IMR-90 (cell line): Measurements from ENCODE around the gene SLC37A1. TPM values are rescaled to one million over a fixed set of nuclear protein-coding genes. Genes with fewer than 3 reads are reported as not detected.

Experiments used
- ATAC-seq: fragments of 200-7000 bp; cut with Tn5 transposase; 2 replicates; pipeline ENCODE4 v1.9.1; 2020; ENCODE audit warnings: low read depth, mild to moderate bottlenecking, moderate library complexity
- BruUV-seq: library from RNA; stranded (reverse); fragments of 400-500 nt; replicated peaks from 2 replicates; lab custom pipeline; 2021; lab: Mats Ljungman, UMichigan
- CTCF ChIA-PET: fragments of 300-600 bp; formaldehyde crosslinking; extraction: SDS; loops from one replicate; lab custom pipeline; 2021; ENCODE audit warnings: antibody characterized with exemption; lab: Yijun Ruan, JAX
- POLR2A ChIA-PET: fragments of 300-600 bp; sonication (Branson Sonifier 250); formaldehyde crosslinking; loops from one replicate; lab custom pipeline; 2022; ENCODE audit warnings: antibody characterized with exemption; ENCODE audit not compliant: unreplicated experiment; lab: Charles Lee
- DNase-seq: peaks from one replicate; pipeline ENCODE4 v3.0.0; 2013
- H2AFZ ChIP-seq: replicated peaks from 2 replicates; pipeline ENCODE3; 2013; ENCODE audit warnings: low read length, mild to moderate bottlenecking; ENCODE audit not compliant: poor library complexity
- H2AK5ac ChIP-seq: 2 replicates; pipeline ENCODE4 v1.6.1; 2013; ENCODE audit warnings: low read depth, low read length, inconsistent platforms
- H2AK9ac ChIP-seq: replicated peaks from 2 replicates; pipeline ENCODE3; 2013; ENCODE audit warnings: mild to moderate bottlenecking, low read depth, low read length, moderate library complexity; ENCODE audit not compliant: poor library complexity
- H2BK120ac ChIP-seq: 2 replicates; pipeline ENCODE4 v1.6.1; 2013; ENCODE audit warnings: low read depth, low read length, inconsistent platforms
- H2BK15ac ChIP-seq: 3 replicates; pipeline ENCODE4 v1.6.1; 2013; ENCODE audit warnings: low read depth, low read length, inconsistent platforms
- H2BK20ac ChIP-seq: 2 replicates; pipeline ENCODE4 v1.6.1; 2013; ENCODE audit warnings: low read depth, mild to moderate bottlenecking, inconsistent platforms, low read length, moderate library complexity
- H2BK5ac ChIP-seq: 2 replicates; pipeline ENCODE4 v1.6.1; 2013; ENCODE audit warnings: mild to moderate bottlenecking, low read depth, low read length, inconsistent platforms; ENCODE audit not compliant: poor library complexity, severe bottlenecking
- H3K14ac ChIP-seq: replicated peaks from 2 replicates; pipeline ENCODE4 v1.6.1; 2013; ENCODE audit warnings: low read depth, low read length, inconsistent platforms
- H3K18ac ChIP-seq: 2 replicates; pipeline ENCODE4 v1.6.1; 2013; ENCODE audit warnings: low read depth, low read length, control low read depth
- H3K23ac ChIP-seq: 2 replicates; pipeline ENCODE4 v1.6.1; 2013; ENCODE audit warnings: low read depth, low read length, inconsistent platforms
- H3K27ac ChIP-seq: 2 replicates; pipeline ENCODE4 v1.5.1; 2013; ENCODE audit warnings: mild to moderate bottlenecking, control low read depth, low read length; ENCODE audit not compliant: insufficient read depth
- H3K27me3 ChIP-seq: 2 replicates; pipeline ENCODE4 v1.6.1; 2013; ENCODE audit warnings: low read length; ENCODE audit not compliant: control insufficient read depth, insufficient read depth
- H3K36me3 ChIP-seq: 2 replicates; pipeline ENCODE4 v1.6.1; 2013; ENCODE audit warnings: low read length, mixed read lengths; ENCODE audit not compliant: control insufficient read depth, insufficient read depth
- H3K4ac ChIP-seq: 2 replicates; pipeline ENCODE4 v1.6.1; 2013; ENCODE audit warnings: low read depth, low read length, inconsistent platforms
- H3K4me1 ChIP-seq: 2 replicates; pipeline ENCODE4 v1.6.1; 2013; ENCODE audit warnings: low read length, mixed read lengths; ENCODE audit not compliant: control insufficient read depth, insufficient read depth
- H3K4me2 ChIP-seq: 2 replicates; pipeline ENCODE4 v1.6.1; 2013; ENCODE audit warnings: low read depth, mild to moderate bottlenecking, control low read depth, low read length, moderate library complexity
- H3K4me3 ChIP-seq: 2 replicates; pipeline ENCODE4 v1.5.1; 2013; ENCODE audit warnings: low read depth, mild to moderate bottlenecking, control low read depth, low read length, moderate library complexity; ENCODE audit not compliant: insufficient read depth
- H3K56ac ChIP-seq: 2 replicates; pipeline ENCODE4 v1.6.1; 2013; ENCODE audit warnings: low read length, inconsistent platforms; ENCODE audit not compliant: insufficient read depth; ENCODE audit errors: extremely low read depth
- H3K79me1 ChIP-seq, 2 experiments: 2 replicates each; pipeline ENCODE4 v1.6.1; 2013; ENCODE audit warnings: low read length in 2 of 2, inconsistent platforms in 1 of 2, low read depth in 1 of 2
- H3K9ac ChIP-seq: 2 replicates; pipeline ENCODE4 v1.6.1; 2013; ENCODE audit warnings: low read depth, low read length, control low read depth
- H3K9me1 ChIP-seq: 2 replicates; pipeline ENCODE4 v1.6.1; 2013; ENCODE audit warnings: low read length, inconsistent platforms; ENCODE audit not compliant: insufficient read depth
- H3K9me3 ChIP-seq: 2 replicates; pipeline ENCODE4 v1.6.1; 2013; ENCODE audit warnings: low read length; ENCODE audit not compliant: control insufficient read depth, insufficient read depth
- H4K20me1 ChIP-seq: 2 replicates; pipeline ENCODE4 v1.6.1; 2013; ENCODE audit warnings: low read length, inconsistent platforms; ENCODE audit not compliant: insufficient read depth
- H4K5ac ChIP-seq: 2 replicates; pipeline ENCODE4 v1.6.1; 2013; ENCODE audit warnings: mild to moderate bottlenecking, low read depth, low read length, control low read depth
- H4K8ac ChIP-seq, 2 experiments: 2 replicates each; pipeline ENCODE4 v1.6.1; 2013; ENCODE audit warnings: low read depth in 2 of 2, low read length in 2 of 2, control low read depth in 1 of 2, inconsistent platforms in 1 of 2
- H4K91ac ChIP-seq: 2 replicates; pipeline ENCODE4 v1.6.1; 2013; ENCODE audit warnings: low read depth, low read length, inconsistent platforms; ENCODE audit not compliant: insufficient read depth
- BHLHE40 ChIP-seq: fragments of 150-350 bp; IDR thresholded peaks from 2 replicates; pipeline ENCODE4 v1.6.1; 2016; ENCODE audit warnings: mild to moderate bottlenecking, low read depth, low read length
- CEBPB ChIP-seq: IDR thresholded peaks from 2 replicates; pipeline ENCODE4 v1.6.1; 2012; ENCODE audit warnings: low read depth, low read length, improper control_type of control experiment
- CHD1 ChIP-seq: IDR thresholded peaks from 2 replicates; pipeline ENCODE4 v1.6.1; 2012; ENCODE audit warnings: low read depth, low read length, improper control_type of control experiment
- FOS ChIP-seq: fragments of 150-350 bp; IDR thresholded peaks from 2 replicates; pipeline ENCODE4 v1.6.1; 2016; ENCODE audit warnings: low read depth, low read length
- MAFK ChIP-seq: IDR thresholded peaks from 2 replicates; pipeline ENCODE4 v1.6.1; 2012; ENCODE audit warnings: low read depth, low read length, improper control_type of control experiment
- MAZ ChIP-seq: IDR thresholded peaks from 2 replicates; pipeline ENCODE4 v1.6.1; 2012; ENCODE audit warnings: low read depth, mild to moderate bottlenecking, low read length, improper control_type of control experiment, moderate library complexity, borderline replicate concordance
- MXI1 ChIP-seq: IDR thresholded peaks from 2 replicates; pipeline ENCODE4 v1.6.1; 2012; ENCODE audit warnings: low read depth, mild to moderate bottlenecking, low read length, moderate library complexity, borderline replicate concordance
- NFE2L2 ChIP-seq: fragments of 150-350 bp; IDR thresholded peaks from 2 replicates; pipeline ENCODE4 v1.6.1; 2016; ENCODE audit warnings: low read depth, mild to moderate bottlenecking, low read length
- POLR2A ChIP-seq: IDR thresholded peaks from 2 replicates; pipeline ENCODE4 v1.6.1; 2012; ENCODE audit warnings: mild to moderate bottlenecking, low read depth, low read length
- RAD21 ChIP-seq: IDR thresholded peaks from 2 replicates; pipeline ENCODE4 v1.6.1; 2012; ENCODE audit warnings: low read length, improper control_type of control experiment
- RCOR1 ChIP-seq: IDR thresholded peaks from 2 replicates; pipeline ENCODE4 v1.6.1; 2012; ENCODE audit warnings: mild to moderate bottlenecking, low read length, improper control_type of control experiment; ENCODE audit not compliant: insufficient replicate concordance
- RFX5 ChIP-seq: IDR thresholded peaks from 2 replicates; pipeline ENCODE4 v1.8.0; 2012; ENCODE audit warnings: low read depth, mild to moderate bottlenecking, low read length, moderate library complexity
- SMC3 ChIP-seq: fragments of 150-350 bp; IDR thresholded peaks from 2 replicates; pipeline ENCODE4 v1.6.1; 2016; ENCODE audit warnings: low read depth, mild to moderate bottlenecking, antibody characterized with exemption, low read length, moderate library complexity
- WGBS, 2 experiments: methylation state at CpG; one replicate each; pipeline versions ENCODE4 v1.1.5 to v1.1.7; 2013; ENCODE audit warnings: missing lambda C conversion rate in 2 of 2; ENCODE audit not compliant: insufficient read length in 1 of 2; ENCODE audit errors: extremely low coverage in 2 of 2; 5-methylcytosine and 5-hydroxymethylcytosine counted together
- dilution Hi-C: fragments of 300-500 bp; cut with HindIII; formaldehyde crosslinking; loops from one replicate; pipeline ENCODE4 v1.14.3; 2018; ENCODE audit warnings: low sequenced_read_pairs; ENCODE audit not compliant: unreplicated experiment
- in situ Hi-C: fragments of 300-500 bp; cut with MboI; formaldehyde crosslinking; loops from 3 replicates; pipeline ENCODE4 v1.14.3; 2019; ENCODE audit warnings: low sequenced_read_pairs, inconsistent platforms, mixed read lengths
- intact Hi-C: fragments of 100-400 bp; cut with micrococcal nuclease; formaldehyde crosslinking; loops from 2 replicates; pipeline ENCODE4 v1.10.0; 2022
- polyA plus RNA-seq, 3 experiments: library from polyadenylated mRNA; depleted of rRNA; stranded (reverse); fragments of >200 nt; gene quantifications; 2 replicates each; pipeline ENCODE4 v1.2.3, GENCODE V29; 2012; ENCODE audit warnings: low replicate concordance in 1 of 3
- total RNA-seq: library from RNA; depleted of rRNA; stranded (reverse); fragments of >200 nt; gene quantifications from 2 replicates; pipeline ENCODE4 v1.2.3, GENCODE V29; 2012
- TF ChIP-seq, protein P1 (sequence below): fragments of 150-350 bp; IDR thresholded peaks from 2 replicates; pipeline ENCODE4 v1.6.1; 2016; ENCODE audit warnings: low read depth, mild to moderate bottlenecking, low read length, moderate library complexity, borderline replicate concordance
- TF ChIP-seq, protein P2 (sequence below): fragments of 150-350 bp; IDR thresholded peaks from 2 replicates; pipeline ENCODE4 v1.6.1; 2017; ENCODE audit warnings: mild to moderate bottlenecking, antibody characterized with exemption, low read length, low read depth
- TF ChIP-seq, protein P3 (sequence below): conservative IDR thresholded peaks from 2 replicates; pipeline ENCODE4 v1.5.1; 2012; ENCODE audit warnings: mild to moderate bottlenecking, low read depth, low read length, improper control_type of control experiment

Gene SLC37A1
- total and polyA plus RNA-seq, 2 of the 4 experiments (the other 2 are of a cell fraction) = 0.36 to 0.48 TPM

DNA sequence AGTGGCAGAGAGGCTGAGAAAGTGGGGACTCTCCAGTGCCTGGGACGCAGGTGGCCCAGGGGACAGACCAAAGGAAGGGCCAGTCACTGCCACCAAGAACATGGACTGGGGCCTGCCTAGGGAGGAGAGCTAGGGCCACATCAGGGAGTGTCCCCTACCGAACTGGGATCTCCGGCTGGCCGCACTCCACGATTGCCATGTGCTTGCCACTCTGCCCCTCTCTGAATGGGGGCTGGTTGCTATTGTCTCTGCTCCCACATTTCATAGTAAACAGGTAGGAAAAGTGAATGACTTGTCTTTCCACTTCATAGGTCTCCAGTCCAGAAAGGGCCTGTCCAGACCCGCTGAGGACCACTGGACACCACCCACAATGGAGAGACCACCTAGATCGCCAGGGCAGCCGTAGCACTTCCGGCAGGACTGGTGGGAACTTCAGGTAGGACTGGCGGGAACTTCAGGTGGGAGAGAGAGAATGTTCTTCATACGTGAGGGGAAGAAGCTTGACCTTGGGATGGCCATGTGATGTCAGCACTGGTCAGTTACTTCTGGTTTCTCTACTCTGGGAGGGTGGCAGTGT lies 84.6 kb downstream of the SLC37A1 start:
- no peak overlapping the region for H4K8ac ChIP-seq
- no peak overlapping the region for H3K4me3 ChIP-seq
- H3K27ac ChIP-seq = no peak overlapping the region
- no peak overlapping the region for H3K4me2 ChIP-seq
- no peak overlapping the region for H3K9ac ChIP-seq
- intact Hi-C loops = no loop called here
- H3K4me1 ChIP-seq = no peaks in the 10 kb centered on the region
- no peaks in the 10 kb centered on the region for H3K36me3 ChIP-seq
- H3K18ac ChIP-seq = no peak overlapping the region
- no peak overlapping the region for H4K91ac ChIP-seq
- no peak overlapping the region for H3K4ac ChIP-seq
- no peaks in the 10 kb centered on the region for H3K79me1 ChIP-seq
- H2AFZ ChIP-seq = no peak overlapping the region
- no peak for ATAC-seq
- H3K9me3 ChIP-seq = peaks cover 2% of the 10 kb centered on the region; the same call in 1 of the 2 replicates
- no peak overlapping the region for H2BK120ac ChIP-seq
- H4K20me1 ChIP-seq = no peaks in the 10 kb centered on the region
- dilution Hi-C loops = no loop called here
- in situ Hi-C loops = no loop called here
- no TSS peak for BruUV-seq
- H2AK9ac ChIP-seq = no peak overlapping the region
- WGBS, 2 experiments = 93% methylated on average over 2 of the region's 11 CpGs; no CpG with 5 or more reads in 1 of the 2 experiments
- TF ChIP-seq, protein P1, sequence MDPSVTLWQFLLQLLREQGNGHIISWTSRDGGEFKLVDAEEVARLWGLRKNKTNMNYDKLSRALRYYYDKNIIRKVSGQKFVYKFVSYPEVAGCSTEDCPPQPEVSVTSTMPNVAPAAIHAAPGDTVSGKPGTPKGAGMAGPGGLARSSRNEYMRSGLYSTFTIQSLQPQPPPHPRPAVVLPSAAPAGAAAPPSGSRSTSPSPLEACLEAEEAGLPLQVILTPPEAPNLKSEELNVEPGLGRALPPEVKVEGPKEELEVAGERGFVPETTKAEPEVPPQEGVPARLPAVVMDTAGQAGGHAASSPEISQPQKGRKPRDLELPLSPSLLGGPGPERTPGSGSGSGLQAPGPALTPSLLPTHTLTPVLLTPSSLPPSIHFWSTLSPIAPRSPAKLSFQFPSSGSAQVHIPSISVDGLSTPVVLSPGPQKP = no peak
- TF ChIP-seq RFX5 (no peak), SMC3 (no peak), RAD21 (no peak), CHD1 (no peak), FOS (no peak), MXI1 (no peak), POLR2A (no peak), NFE2L2 (no peak), BHLHE40 (no peak), MAZ (no peak), CEBPB (no peak), RCOR1 (no peak), MAFK (no peak)
- TF ChIP-seq, protein P2, sequence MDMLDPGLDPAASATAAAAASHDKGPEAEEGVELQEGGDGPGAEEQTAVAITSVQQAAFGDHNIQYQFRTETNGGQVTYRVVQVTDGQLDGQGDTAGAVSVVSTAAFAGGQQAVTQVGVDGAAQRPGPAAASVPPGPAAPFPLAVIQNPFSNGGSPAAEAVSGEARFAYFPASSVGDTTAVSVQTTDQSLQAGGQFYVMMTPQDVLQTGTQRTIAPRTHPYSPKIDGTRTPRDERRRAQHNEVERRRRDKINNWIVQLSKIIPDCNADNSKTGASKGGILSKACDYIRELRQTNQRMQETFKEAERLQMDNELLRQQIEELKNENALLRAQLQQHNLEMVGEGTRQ = no peak
- TF ChIP-seq, protein P3, sequence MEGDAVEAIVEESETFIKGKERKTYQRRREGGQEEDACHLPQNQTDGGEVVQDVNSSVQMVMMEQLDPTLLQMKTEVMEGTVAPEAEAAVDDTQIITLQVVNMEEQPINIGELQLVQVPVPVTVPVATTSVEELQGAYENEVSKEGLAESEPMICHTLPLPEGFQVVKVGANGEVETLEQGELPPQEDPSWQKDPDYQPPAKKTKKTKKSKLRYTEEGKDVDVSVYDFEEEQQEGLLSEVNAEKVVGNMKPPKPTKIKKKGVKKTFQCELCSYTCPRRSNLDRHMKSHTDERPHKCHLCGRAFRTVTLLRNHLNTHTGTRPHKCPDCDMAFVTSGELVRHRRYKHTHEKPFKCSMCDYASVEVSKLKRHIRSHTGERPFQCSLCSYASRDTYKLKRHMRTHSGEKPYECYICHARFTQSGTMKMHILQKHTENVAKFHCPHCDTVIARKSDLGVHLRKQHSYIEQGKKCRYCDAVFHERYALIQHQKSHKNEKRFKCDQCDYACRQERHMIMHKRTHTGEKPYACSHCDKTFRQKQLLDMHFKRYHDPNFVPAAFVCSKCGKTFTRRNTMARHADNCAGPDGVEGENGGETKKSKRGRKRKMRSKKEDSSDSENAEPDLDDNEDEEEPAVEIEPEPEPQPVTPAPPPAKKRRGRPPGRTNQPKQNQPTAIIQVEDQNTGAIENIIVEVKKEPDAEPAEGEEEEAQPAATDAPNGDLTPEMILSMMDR = no peak
- no peak overlapping the region for H2BK5ac ChIP-seq
- no peak overlapping the region for H3K23ac ChIP-seq
- H3K27me3 ChIP-seq = peaks cover 15% of the 10 kb centered on the region
- CTCF ChIA-PET = interaction anchor here (0.6 kb wide), 1 partner anchor 30 kb away, joined by 4 read pairs; no protein-coding TSS in a partner anchor
- H2BK20ac ChIP-seq = no peak overlapping the region
- H2AK5ac ChIP-seq = no peak overlapping the region
- H3K9me1 ChIP-seq = no peaks in the 10 kb centered on the region
- no peak overlapping the region for H4K5ac ChIP-seq
- DNase-seq = no peak
- no peak overlapping the region for H3K14ac ChIP-seq
- H3K56ac ChIP-seq = no peak overlapping the region
- no peak overlapping the region for H2BK15ac ChIP-seq
- POLR2A ChIA-PET = no interaction called here
